GM12878 (cell line): ENCODE data around the gene TMPRSS6. TPM values are rescaled to one million over a fixed set of nuclear protein-coding genes. Genes with fewer than 3 reads are reported as not detected.

Experiments used
- ATAC-seq: fragments of 200-7000 bp; cut with Tn5 transposase; 3 replicates; pipeline ENCODE4 v1.9.1; 2020; ENCODE audit warnings: mild to moderate bottlenecking, moderate library complexity
- BruUV-seq: library from RNA; stranded (reverse); fragments of 400-500 nt; replicated peaks from 2 replicates; lab custom pipeline; 2021; lab: Mats Ljungman, UMichigan
- CTCF ChIA-PET: fragments of 300-600 bp; sonication (Branson Sonifier 250); formaldehyde crosslinking; extraction: SDS; loops from one replicate; lab custom pipeline; 2021; ENCODE audit warnings: inconsistent platforms; lab: Yijun Ruan, JAX
- POLR2A ChIA-PET: fragments of 350-600 bp; formaldehyde crosslinking; extraction: SDS; loops from one replicate; lab custom pipeline; 2021; ENCODE audit warnings: inconsistent platforms; lab: Charles Lee
- RAD21 ChIA-PET: fragments of 300-600 bp; sonication (Branson Sonifier 250); formaldehyde crosslinking; loops from one replicate; lab custom pipeline; 2023; ENCODE audit warnings: antibody characterized with exemption; ENCODE audit not compliant: unreplicated experiment; lab: Charles Lee
- SMC1A ChIA-PET: fragments of 300-600 bp; sonication (Branson Sonifier 250); formaldehyde crosslinking; loops from one replicate; lab custom pipeline; 2023; ENCODE audit not compliant: unreplicated experiment, uncharacterized antibody; lab: Charles Lee
- DNase-seq: peaks from one replicate; pipeline ENCODE4 v3.0.0-alpha.2; 2011; ENCODE audit warnings: low read depth, low spot score
- FAIRE-seq: peaks from 3 replicates; lab custom pipeline; 2011; peaks lifted over from hg19 to GRCh38; lab: Jason Lieb, UNC
- H2AFZ ChIP-seq: 2 replicates; pipeline ENCODE4 v1.6.0; 2011; ENCODE audit warnings: low read depth, low read length, control low read depth; ENCODE audit not compliant: control insufficient read depth
- H3K27ac ChIP-seq: 2 replicates; pipeline ENCODE4 v1.5.1; 2011; ENCODE audit warnings: control low read depth; ENCODE audit not compliant: control insufficient read depth, insufficient read depth
- H3K27me3 ChIP-seq, 2 experiments: replicated peaks in 1 of 2; 2 replicates each; pipeline versions ENCODE4 v1.6.0 to v1.6.1; 2011; ENCODE audit warnings: low read length in 1 of 2; ENCODE audit not compliant: control insufficient read depth in 2 of 2, insufficient read depth in 2 of 2
- H3K36me3 ChIP-seq, 2 experiments: 2 replicates each; pipeline ENCODE4 v1.5.1; 2011; ENCODE audit warnings: low read length in 1 of 2; ENCODE audit not compliant: control insufficient read depth in 2 of 2, insufficient read depth in 2 of 2
- H3K4me1 ChIP-seq: 2 replicates; pipeline ENCODE4 v1.6.1; 2011; ENCODE audit warnings: mild to moderate bottlenecking, low read length, moderate library complexity, mixed read lengths; ENCODE audit not compliant: control insufficient read depth, insufficient read depth
- H3K4me2 ChIP-seq: 2 replicates; pipeline ENCODE4 v1.6.0; 2011; ENCODE audit warnings: control low read depth; ENCODE audit not compliant: control insufficient read depth, insufficient read depth
- H3K4me3 ChIP-seq: fragments of 200-600 bp; sonication (generic); 2 replicates; pipeline ENCODE4 v1.5.1; 2016
- H3K79me2 ChIP-seq: 2 replicates; pipeline ENCODE4 v1.6.0; 2011; ENCODE audit warnings: low read length; ENCODE audit not compliant: control insufficient read depth, insufficient read depth
- H3K9ac ChIP-seq: 2 replicates; pipeline ENCODE4 v1.8.0; 2011; ENCODE audit warnings: low read length, control low read depth, mixed read lengths; ENCODE audit not compliant: control insufficient read depth, insufficient read depth
- H3K9me3 ChIP-seq: replicated peaks from 3 replicates; pipeline ENCODE4 v1.5.1; 2011; ENCODE audit warnings: mild to moderate bottlenecking, low read length; ENCODE audit not compliant: control insufficient read depth, insufficient read depth
- H4K20me1 ChIP-seq: 2 replicates; pipeline ENCODE4 v1.6.0; 2011; ENCODE audit not compliant: control insufficient read depth, insufficient read depth
- ATF7 ChIP-seq: fragments of 450-650 bp; IDR thresholded peaks from 2 replicates; pipeline ENCODE4 v1.6.1; 2016; ENCODE audit warnings: low read depth, mild to moderate bottlenecking
- EED ChIP-seq: sonication (generic); IDR thresholded peaks from 2 replicates; pipeline ENCODE4 v1.6.1; 2016; ENCODE audit warnings: antibody characterized with exemption, low read depth
- GATAD2B ChIP-seq: fragments of 450-650 bp; conservative IDR thresholded peaks from 2 replicates; pipeline ENCODE4 v1.6.1; 2017; ENCODE audit warnings: low read depth, mild to moderate bottlenecking, moderate library complexity
- IRF3 ChIP-seq: fragments of 450-650 bp; IDR thresholded peaks from 2 replicates; pipeline ENCODE4 v1.6.1; 2014; ENCODE audit warnings: mild to moderate bottlenecking
- JUND ChIP-seq: IDR thresholded peaks from 2 replicates; pipeline ENCODE4 v1.6.1; 2012; ENCODE audit warnings: low read depth, mild to moderate bottlenecking, low read length, improper control_type of control experiment, moderate library complexity
- KDM1A ChIP-seq: fragments of 200-600 bp; sonication (generic); IDR thresholded peaks from 2 replicates; pipeline ENCODE4 v1.6.1; 2016; ENCODE audit warnings: borderline replicate concordance
- LARP7 ChIP-seq: fragments of 450-650 bp; IDR thresholded peaks from 2 replicates; pipeline ENCODE4 v1.6.1; 2017; ENCODE audit warnings: mild to moderate bottlenecking
- POLR2AphosphoS2 ChIP-seq: IDR thresholded peaks from 2 replicates; pipeline ENCODE4 v1.6.1; 2011; ENCODE audit warnings: low read depth, mild to moderate bottlenecking, low read length, improper control_type of control experiment, moderate library complexity
- POU2F2 ChIP-seq: IDR thresholded peaks from 3 replicates; pipeline ENCODE4 v1.6.1; 2011; ENCODE audit warnings: low read depth, mild to moderate bottlenecking, low read length, borderline replicate concordance
- SKIL ChIP-seq: fragments of 450-650 bp; IDR thresholded peaks from 2 replicates; pipeline ENCODE4 v1.6.1; 2017; ENCODE audit warnings: mild to moderate bottlenecking, low read depth, inconsistent platforms; ENCODE audit not compliant: poor library complexity, severe bottlenecking
- TBL1XR1 ChIP-seq: IDR thresholded peaks from 2 replicates; pipeline ENCODE4 v1.6.1; 2012; ENCODE audit warnings: low read depth, low read length, improper control_type of control experiment
- ZNF24 ChIP-seq: fragments of 450-650 bp; IDR thresholded peaks from 2 replicates; pipeline ENCODE4 v1.6.1; 2017; ENCODE audit warnings: antibody characterized with exemption, mild to moderate bottlenecking
- WGBS: methylation state at CpG from one replicate; pipeline ENCODE4 v1.1.6; 2016; ENCODE audit warnings: low lambda C conversion rate; ENCODE audit not compliant: insufficient replicate concordance, insufficient coverage; ENCODE audit errors: missing lambda C conversion rate; 5-methylcytosine and 5-hydroxymethylcytosine counted together
- in situ Hi-C: fragments of 300-500 bp; cut with MboI; formaldehyde crosslinking; loops from 9 replicates; pipeline ENCODE4 v1.14.3; 2018; ENCODE audit warnings: mixed read lengths
- intact Hi-C: fragments of 100-400 bp; cut with micrococcal nuclease; formaldehyde crosslinking; loops from one replicate; pipeline ENCODE4 v1.14.2; 2022; ENCODE audit not compliant: unreplicated experiment
- polyA plus RNA-seq, 11 experiments: library from polyadenylated mRNA; depleted of rRNA in 4 of 11; unstranded in 6 of 11; stranded (reverse) in 5 of 11; fragments of >200 nt; fragmentation: Nextera tagmentation in 4 of 11; fragmentation: Illumina TruSeq in 1 of 11; extraction: Ambion mirVana in 4 of 11; extraction: Trizol in 1 of 11; gene quantifications; 1 replicate in 1 of 11; 2 replicates in 10 of 11; pipeline versions ENCODE4 v1.2.1 to v1.2.3, GENCODE V29; 2011 to 2016; ENCODE audit warnings: inconsistent platforms in 2 of 11, missing spikeins in 2 of 11, low read depth in 1 of 11
- total RNA-seq, 4 experiments: library from RNA; depleted of rRNA in 3 of 4; stranded (reverse); fragments of >200 nt in 3 of 4; fragmentation: Illumina TruSeq in 1 of 4; extraction: Trizol in 1 of 4; gene quantifications; 2 replicates each; pipeline versions ENCODE4 v1.2.1 to v1.2.3, GENCODE V29; 2013 to 2021

TMPRSS6 gene
- total and polyA plus RNA-seq, 10 of the 15 experiments (the other 5 are each of a cell fraction or from before 2014, with no cell fraction given) = 0.06 to 0.69 (median 0.19) TPM; not detected in 6

GRCh38 chr22:37133304-37134018, 23.9 kb upstream of the TMPRSS6 start:
- POLR2A ChIA-PET = no interaction called here
- FAIRE-seq = no peak
- SMC1A ChIA-PET = no interaction called here
- H3K4me1 ChIP-seq = no peaks in the 10 kb centered on the region
- CTCF ChIA-PET = no interaction called here
- peak; percentile 51 for ATAC-seq
- in situ Hi-C loops (no loop called here), intact Hi-C loops (no loop called here)
- H3K36me3 ChIP-seq = peaks cover 22 to 62% of the 10 kb centered on the region in 2 experiments
- H3K79me2 ChIP-seq = no peaks in the 10 kb centered on the region
- no peaks in the 10 kb centered on the region; the same call in 1 of the 2 replicates for H4K20me1 ChIP-seq
- RAD21 ChIA-PET = interaction anchor here (1.6 kb wide), 1 partner anchor 15 kb away, joined by 6 read pairs; no protein-coding TSS in a partner anchor
- no peaks in the 10 kb centered on the region for H3K9me3 ChIP-seq
- TF ChIP-seq KDM1A (no peak), EED (no peak), TBL1XR1 (no peak), GATAD2B (no peak), JUND (no peak), POU2F2 (no peak), ATF7 (no peak)
- H3K4me3 ChIP-seq = no peak overlapping the region
- no TSS peak for BruUV-seq
- H3K27ac ChIP-seq = no peak overlapping the region
- no peak overlapping the region for H2AFZ ChIP-seq
- no peak overlapping the region for H3K9ac ChIP-seq
- no peak for DNase-seq
- WGBS = 72% methylated on average over 16 of the region's 16 CpGs
- H3K4me2 ChIP-seq = no peak overlapping the region
- no peaks in the 10 kb centered on the region for H3K27me3 ChIP-seq

GRCh38 chr22:37132773-37133172, 23.3 kb upstream of the TMPRSS6 start:
- TF ChIP-seq SKIL = no peak
- TF ChIP-seq IRF3 = no peak
- 0 out of 2 replicates have a peak, but pooled peaks have one; percentile 6 for TF ChIP-seq POLR2AphosphoS2
- no peak for TF ChIP-seq LARP7
- TF ChIP-seq GATAD2B = no peak
- TF ChIP-seq ZNF24 = no peak
- no peaks in the 10 kb centered on the region for H3K79me2 ChIP-seq
- H3K9me3 ChIP-seq = no peaks in the 10 kb centered on the region
- in situ Hi-C loops = no loop called here
- no peak overlapping the region for H3K4me2 ChIP-seq
- H3K36me3 ChIP-seq = peaks cover 20 to 64% of the 10 kb centered on the region in 2 experiments; a peak in 3 of 4 replicates
- H3K9ac ChIP-seq = no peak overlapping the region
- H3K27me3 ChIP-seq = no peaks in the 10 kb centered on the region
- ChIA-PET SMC1A (no interaction called here), RAD21 (interaction anchor here (1.6 kb wide), 1 partner anchor 16 kb away, joined by 6 read pairs; no protein-coding TSS in a partner anchor), CTCF (no interaction called here), POLR2A (interaction anchor here (0.7 to 1.1 kb wide), 2 partner anchors 10 to 12 kb away, joined by 3 read pairs; no protein-coding TSS in a partner anchor)
- no peak overlapping the region for H2AFZ ChIP-seq
- DNase-seq (no peak), ATAC-seq (no peak), FAIRE-seq (no peak)
- intact Hi-C loops = no loop called here
- 82% methylated on average over 7 of the region's 7 CpGs for WGBS
- no peaks in the 10 kb centered on the region; the same call in 1 of the 2 replicates for H4K20me1 ChIP-seq
- no peak overlapping the region for H3K27ac ChIP-seq
- no TSS peak for BruUV-seq
- no peaks in the 10 kb centered on the region for H3K4me1 ChIP-seq
- no peak overlapping the region for H3K4me3 ChIP-seq
